OCI-LY7 (cell line): ENCODE data around the gene TMEM200A. TPM values are rescaled to one million over a fixed set of nuclear protein-coding genes. Genes with fewer than 3 reads are reported as not detected.

ENCODE experiments used
- BruUV-seq: library from RNA; stranded (reverse); fragments of 400-500 nt; replicated peaks from 2 replicates; lab custom pipeline; 2021; lab: Mats Ljungman, UMichigan
- CTCF ChIA-PET: fragments of 300-600 bp; sonication (Branson Sonifier 250); formaldehyde crosslinking; loops from one replicate; lab custom pipeline; 2022; ENCODE audit warnings: antibody characterized with exemption; ENCODE audit not compliant: unreplicated experiment; lab: Charles Lee
- POLR2A ChIA-PET: fragments of 300-600 bp; sonication (Branson Sonifier 250); formaldehyde crosslinking; loops from one replicate; lab custom pipeline; 2022; ENCODE audit warnings: antibody characterized with exemption; lab: Charles Lee
- DNase-seq: peaks from one replicate; pipeline ENCODE4 v3.0.0-alpha.2; 2015; ENCODE audit warnings: low spot score
- H2AFZ ChIP-seq: fragments of 200-600 bp; sonication (generic), shearing (Covaris generic); 2 replicates; pipeline ENCODE4 v1.6.1; 2014; ENCODE audit warnings: mild to moderate bottlenecking, antibody characterized with exemption, low read length, moderate library complexity
- H3K27ac ChIP-seq: fragments of 200-600 bp; sonication (generic); 2 replicates; pipeline ENCODE4 v1.5.1; 2014; ENCODE audit warnings: mixed run types, low read depth, mild to moderate bottlenecking, moderate library complexity, low read length, inconsistent platforms; ENCODE audit not compliant: poor library complexity, severe bottlenecking
- H3K36me3 ChIP-seq: fragments of 200-600 bp; sonication (generic); 2 replicates; pipeline ENCODE4 v1.6.1; 2014; ENCODE audit warnings: mild to moderate bottlenecking, antibody characterized with exemption, low read length, moderate library complexity, mixed read lengths; ENCODE audit not compliant: insufficient read depth
- H3K4me1 ChIP-seq: fragments of 200-600 bp; sonication (generic); 2 replicates; pipeline ENCODE4 v1.5.1; 2014; ENCODE audit warnings: mild to moderate bottlenecking, low read length; ENCODE audit not compliant: insufficient read depth, poor library complexity, severe bottlenecking
- H3K4me2 ChIP-seq: fragments of 200-600 bp; sonication (generic); 2 replicates; pipeline ENCODE4 v1.6.1; 2014; ENCODE audit warnings: mild to moderate bottlenecking, low read length
- H3K4me3 ChIP-seq: fragments of 200-600 bp; sonication (generic); 2 replicates; pipeline ENCODE4 v1.5.1; 2014; ENCODE audit warnings: mild to moderate bottlenecking, low read depth, low read length; ENCODE audit not compliant: poor library complexity, severe bottlenecking
- H3K79me2 ChIP-seq: fragments of 200-600 bp; sonication (generic); 2 replicates; pipeline ENCODE4 v1.6.1; 2016; ENCODE audit warnings: low read depth, mild to moderate bottlenecking, low read length, moderate library complexity, mixed read lengths; ENCODE audit not compliant: insufficient read depth
- H3K9me2 ChIP-seq: fragments of 200-600 bp; sonication (generic); 2 replicates; pipeline ENCODE4 v1.6.1; 2016; ENCODE audit warnings: mild to moderate bottlenecking, low read length, mixed read lengths; ENCODE audit not compliant: insufficient read depth
- H3K9me3 ChIP-seq: fragments of 200-600 bp; sonication (generic); 2 replicates; pipeline ENCODE4 v1.6.1; 2014; ENCODE audit warnings: mild to moderate bottlenecking, mixed run types, low read length, mixed read lengths
- H4K20me1 ChIP-seq: fragments of 200-600 bp; sonication (generic); 2 replicates; pipeline ENCODE4 v1.6.1; 2014; ENCODE audit warnings: mild to moderate bottlenecking, antibody characterized with exemption, low read length, moderate library complexity, mixed read lengths; ENCODE audit not compliant: insufficient read depth
- EZH2phosphoT487 ChIP-seq: fragments of 200-600 bp; sonication (generic); IDR thresholded peaks from 2 replicates; pipeline ENCODE4 v1.6.1; 2018; ENCODE audit warnings: low read depth, borderline replicate concordance, mild to moderate bottlenecking, mixed run types, antibody characterized with exemption, low read length, moderate library complexity, mixed read lengths
- intact Hi-C: fragments of 100-400 bp; cut with micrococcal nuclease; formaldehyde crosslinking; loops from one replicate; pipeline ENCODE4 v1.10.0; 2022; ENCODE audit not compliant: unreplicated experiment
- total RNA-seq, 2 experiments: library from RNA; depleted of rRNA in 1 of 2; stranded (reverse); fragments of >200 nt in 1 of 2; shearing (Covaris generic) in 1 of 2; gene quantifications; 2 replicates each; pipeline ENCODE4 v1.2.3, GENCODE V29; 2014 to 2022
- TF ChIP-seq, protein P1 (sequence below): fragments of 200-600 bp; sonication (generic); conservative IDR thresholded peaks from 2 replicates; pipeline ENCODE4 v1.5.1; 2014; ENCODE audit warnings: mild to moderate bottlenecking, antibody characterized with exemption, low read length, moderate library complexity, mixed read lengths

The TMEM200A gene
- total RNA-seq, 2 experiments from 2014 or later, result not detected

DNA sequence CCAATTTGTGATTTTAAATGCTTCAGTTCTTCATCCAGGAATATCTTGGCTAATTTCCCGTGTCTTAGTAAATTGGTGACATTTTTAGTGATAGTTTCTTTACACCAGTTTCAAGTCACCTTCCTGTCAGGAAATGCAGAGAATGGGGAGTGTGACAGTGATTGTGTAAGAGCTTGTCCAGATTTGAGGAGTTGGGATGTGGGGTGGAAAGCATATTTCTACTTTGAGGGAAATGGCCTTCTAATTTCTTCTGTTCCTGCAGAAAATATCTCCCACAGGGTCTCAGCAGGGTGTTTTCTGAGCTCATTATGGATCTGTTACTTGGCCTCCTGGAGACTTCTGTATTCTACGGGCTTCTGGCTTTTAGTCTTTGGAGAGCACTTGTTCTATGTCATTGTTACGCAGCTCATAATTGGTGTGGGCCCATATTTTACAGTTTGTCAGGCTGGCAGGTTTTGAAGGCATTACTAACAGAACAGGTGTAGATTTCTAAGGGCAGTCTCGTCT is 65.6 kb downstream of the TMEM200A start:
- no TSS peak for BruUV-seq
- no peaks in the 10 kb centered on the region for H3K79me2 ChIP-seq
- H3K36me3 ChIP-seq, result no peaks in the 10 kb centered on the region

DNA sequence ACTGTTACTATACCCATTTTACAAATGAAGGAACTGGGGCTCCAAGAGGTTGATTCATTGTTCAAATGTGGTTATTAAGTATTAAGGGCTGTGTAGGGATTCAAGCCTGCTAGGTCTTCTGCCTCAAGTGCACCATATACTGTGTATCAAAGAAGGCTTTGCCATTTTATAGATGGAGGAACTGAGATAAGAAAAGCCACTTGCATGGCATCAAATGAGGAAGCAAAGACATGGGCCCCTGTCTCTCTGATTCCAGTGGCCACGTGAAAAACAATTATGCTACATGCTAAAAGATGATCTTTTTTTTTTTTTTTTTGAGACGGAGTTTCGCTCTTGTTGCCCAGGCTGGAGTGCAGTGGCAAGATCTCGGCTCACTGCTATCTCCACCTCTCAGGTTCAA is 67.0 kb downstream of the TMEM200A start:
- intact Hi-C loops, result no loop called here
- no peak for TF ChIP-seq EZH2phosphoT487
- TF ChIP-seq, protein P1, sequence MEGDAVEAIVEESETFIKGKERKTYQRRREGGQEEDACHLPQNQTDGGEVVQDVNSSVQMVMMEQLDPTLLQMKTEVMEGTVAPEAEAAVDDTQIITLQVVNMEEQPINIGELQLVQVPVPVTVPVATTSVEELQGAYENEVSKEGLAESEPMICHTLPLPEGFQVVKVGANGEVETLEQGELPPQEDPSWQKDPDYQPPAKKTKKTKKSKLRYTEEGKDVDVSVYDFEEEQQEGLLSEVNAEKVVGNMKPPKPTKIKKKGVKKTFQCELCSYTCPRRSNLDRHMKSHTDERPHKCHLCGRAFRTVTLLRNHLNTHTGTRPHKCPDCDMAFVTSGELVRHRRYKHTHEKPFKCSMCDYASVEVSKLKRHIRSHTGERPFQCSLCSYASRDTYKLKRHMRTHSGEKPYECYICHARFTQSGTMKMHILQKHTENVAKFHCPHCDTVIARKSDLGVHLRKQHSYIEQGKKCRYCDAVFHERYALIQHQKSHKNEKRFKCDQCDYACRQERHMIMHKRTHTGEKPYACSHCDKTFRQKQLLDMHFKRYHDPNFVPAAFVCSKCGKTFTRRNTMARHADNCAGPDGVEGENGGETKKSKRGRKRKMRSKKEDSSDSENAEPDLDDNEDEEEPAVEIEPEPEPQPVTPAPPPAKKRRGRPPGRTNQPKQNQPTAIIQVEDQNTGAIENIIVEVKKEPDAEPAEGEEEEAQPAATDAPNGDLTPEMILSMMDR, result no peak

More for the DNA sequence above, 65.6 kb downstream of the TMEM200A start:
- Histone ChIP-seq H3K9me3 (no peaks in the 10 kb centered on the region), H3K9me2 (no peaks in the 10 kb centered on the region), H3K27ac (no peak overlapping the region), H4K20me1 (no peaks in the 10 kb centered on the region), H3K4me2 (no peak overlapping the region), H2AFZ (no peak overlapping the region), H3K4me1 (no peaks in the 10 kb centered on the region), H3K4me3 (no peak overlapping the region)
- ChIA-PET POLR2A (no interaction called here), CTCF (no interaction called here)
- intact Hi-C loops, result no loop called here
- TF ChIP-seq EZH2phosphoT487, result no peak
- TF ChIP-seq, protein P1, result no peak
- no peak for DNase-seq

DNA sequence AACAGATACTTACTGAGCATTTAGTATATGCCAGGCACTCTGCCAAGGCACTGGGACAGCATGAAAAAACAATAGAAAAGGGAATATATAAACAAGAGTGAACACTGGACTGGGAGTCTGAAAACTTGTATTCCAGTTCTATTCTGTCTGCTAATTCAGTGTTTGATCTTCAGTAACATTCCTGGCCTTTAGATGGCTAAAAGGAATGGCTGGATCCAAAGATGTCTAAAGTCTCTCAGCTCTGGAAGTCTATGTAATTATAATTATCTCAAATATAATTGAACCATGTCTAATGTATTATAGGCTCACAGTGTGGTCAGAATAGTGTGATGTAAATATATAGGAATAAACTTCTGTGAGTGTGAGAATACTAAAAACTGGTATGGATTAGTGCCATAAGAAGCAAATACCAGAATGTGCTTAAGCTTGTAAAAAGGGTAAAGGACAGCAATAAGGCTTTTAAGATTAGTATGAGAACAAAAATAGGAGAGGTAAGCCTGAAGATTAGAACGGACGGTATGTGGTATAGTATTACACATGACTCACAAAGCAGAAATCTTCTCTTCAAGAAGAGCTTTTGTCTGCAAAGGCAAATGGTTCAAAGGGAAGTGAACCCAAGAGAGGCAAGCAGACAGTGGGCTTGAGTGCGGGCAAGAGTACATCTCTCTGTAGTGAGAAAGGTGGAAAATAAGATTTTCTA is 68.5 kb downstream of the TMEM200A start:
- TF ChIP-seq, protein P1, result no peak
- no peak for TF ChIP-seq EZH2phosphoT487
- ChIA-PET POLR2A (interaction anchor here (0.6 kb wide), 1 partner anchor 445 kb away, joined by 3 read pairs; no protein-coding TSS in a partner anchor), CTCF (no interaction called here)
- H3K27ac ChIP-seq, result no peak overlapping the region
- no peaks in the 10 kb centered on the region for H3K9me3 ChIP-seq
- H4K20me1 ChIP-seq, result no peaks in the 10 kb centered on the region
- no TSS peak for BruUV-seq
- H3K4me1 ChIP-seq, result no peaks in the 10 kb centered on the region
- intact Hi-C loops, result no loop called here
- no peak for DNase-seq
- H3K36me3 ChIP-seq, result no peaks in the 10 kb centered on the region
- H3K4me2 ChIP-seq, result no peak overlapping the region
- H3K79me2 ChIP-seq, result no peaks in the 10 kb centered on the region
- H3K4me3 ChIP-seq, result no peak overlapping the region
- no peaks in the 10 kb centered on the region for H3K9me2 ChIP-seq
- no peak overlapping the region for H2AFZ ChIP-seq

More for the DNA sequence above, 67.0 kb downstream of the TMEM200A start:
- ChIA-PET POLR2A (no interaction called here), CTCF (no interaction called here)
- Histone ChIP-seq H4K20me1 (no peaks in the 10 kb centered on the region), H3K36me3 (no peaks in the 10 kb centered on the region), H3K9me2 (no peaks in the 10 kb centered on the region), H3K9me3 (no peaks in the 10 kb centered on the region), H3K4me1 (no peaks in the 10 kb centered on the region), H3K4me3 (no peak overlapping the region), H3K27ac (no peak overlapping the region), H2AFZ (no peak overlapping the region), H3K4me2 (no peak overlapping the region), H3K79me2 (no peaks in the 10 kb centered on the region)
- no peak for DNase-seq
- no TSS peak for BruUV-seq
